Measurements from ENCODE around the gene TPK1.
"Not testable (repeated sequence)": the region's sequence is repeated elsewhere in the genome, so short reads cannot be mapped to it uniquely, and the experiment has no call there.

Gene TPK1

DNA sequence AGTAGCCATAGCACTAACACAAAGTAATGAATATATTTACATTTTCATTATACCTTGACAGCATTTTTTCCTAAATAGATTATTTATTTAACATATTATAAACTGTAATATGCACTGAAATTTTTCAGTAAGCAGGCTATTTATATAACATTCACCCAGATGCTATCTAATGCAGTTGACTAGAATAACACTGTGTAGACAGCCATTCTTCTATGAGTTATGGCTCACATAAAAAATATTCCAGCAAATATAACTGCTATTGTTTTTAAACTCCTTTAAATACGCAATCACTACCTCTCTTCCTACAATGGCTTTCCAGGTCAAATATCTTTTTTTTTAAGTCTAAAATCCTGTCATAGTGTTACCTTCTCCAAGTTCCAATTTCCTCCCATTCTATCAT, 21.6 kb downstream of the TPK1 start:
- Histone ChIP-seq H2BK5ac (ENCODE audit: low read depth, low read length, poor library complexity, severe bottlenecking) (no peak overlapping the region), H3K4ac (ENCODE audit: low read depth in 1 of 2, low read length in 2 of 2) (no peak overlapping the region), H2AK5ac (ENCODE audit: low read length, severe bottlenecking) (no peak overlapping the region), H2BK120ac (ENCODE audit: low read depth, low read length) (no peak overlapping the region), H3K23ac (ENCODE audit: low read length in 2 of 2) (no peak overlapping the region), H3K14ac (ENCODE audit: low read length in 2 of 2) (no peak overlapping the region), H3K27me3 (ENCODE audit: control insufficient read depth in 1 of 2, insufficient read depth in 1 of 2, low read length in 2 of 2) (no peaks in the 10 kb centered on the region), H2BK15ac (ENCODE audit: low read depth, poor library complexity, severe bottlenecking) (no peak overlapping the region), H2AFZ (ENCODE audit: low read depth, low read length) (no peak overlapping the region), H2BK12ac (ENCODE audit: low read length in 2 of 2) (no peak overlapping the region), H4K8ac (ENCODE audit: low read length) (no peak overlapping the region), H4K91ac (ENCODE audit: low read length) (no peak overlapping the region), H3K9me3 (ENCODE audit: control insufficient read depth, low read length) (no peaks in the 10 kb centered on the region), H3K4me2 (ENCODE audit: low read length, poor library complexity, severe bottlenecking) (no peak overlapping the region), H3K27ac (ENCODE audit: low read length, poor library complexity, severe bottlenecking) (no peak overlapping the region), H3K79me1 (replicated peaks; ENCODE audit: low read length, poor library complexity, severe bottlenecking) (peaks cover 4% of the 10 kb centered on the region), H3K4me3 (ENCODE audit: insufficient read depth in 1 of 2, low read depth in 1 of 2, low read length in 2 of 2) (no peak overlapping the region), H3K18ac (ENCODE audit: low read depth in 1 of 2, low read length in 2 of 2) (no peak overlapping the region), H3K9ac (ENCODE audit: low read length) (no peak overlapping the region), H3K36me3 (ENCODE audit: control insufficient read depth in 1 of 2, insufficient read depth in 2 of 2, low read depth in 1 of 2, low read length in 2 of 2) (no peaks in the 10 kb centered on the region), H3K4me1 (ENCODE audit: control insufficient read depth, insufficient read depth, low read depth, low read length) (peaks cover 6% of the 10 kb centered on the region)
- 89% methylated on average over 1 of the region's 1 CpG for WGBS
- DNase-seq = no peak

- Histone ChIP-seq H3K79me1 (replicated peaks; ENCODE audit: low read length, poor library complexity, severe bottlenecking) (peaks cover 1% of the 10 kb centered on the region), H3K14ac (ENCODE audit: low read length in 2 of 2) (no peak overlapping the region), H3K23ac (ENCODE audit: low read length in 2 of 2) (no peak overlapping the region), H2AK5ac (ENCODE audit: low read length, severe bottlenecking) (no peak overlapping the region), H3K18ac (ENCODE audit: low read depth in 1 of 2, low read length in 2 of 2) (no peak overlapping the region), H3K4ac (ENCODE audit: low read depth in 1 of 2, low read length in 2 of 2) (no peak overlapping the region), H3K4me1 (ENCODE audit: control insufficient read depth, insufficient read depth, low read depth, low read length) (peaks cover 2% of the 10 kb centered on the region), H3K4me2 (ENCODE audit: low read length, poor library complexity, severe bottlenecking) (no peak overlapping the region), H3K4me3 (ENCODE audit: insufficient read depth in 1 of 2, low read depth in 1 of 2, low read length in 2 of 2) (no peak overlapping the region), H3K36me3 (ENCODE audit: control insufficient read depth in 1 of 2, insufficient read depth in 2 of 2, low read depth in 1 of 2, low read length in 2 of 2) (no peaks in the 10 kb centered on the region), H4K91ac (ENCODE audit: low read length) (no peak overlapping the region), H2BK5ac (ENCODE audit: low read depth, low read length, poor library complexity, severe bottlenecking) (no peak overlapping the region), H2AFZ (ENCODE audit: low read depth, low read length) (no peak overlapping the region), H3K27me3 (ENCODE audit: control insufficient read depth in 1 of 2, insufficient read depth in 1 of 2, low read length in 2 of 2) (no peaks in the 10 kb centered on the region), H3K9me3 (ENCODE audit: control insufficient read depth, low read length) (no peaks in the 10 kb centered on the region), H3K27ac (ENCODE audit: low read length, poor library complexity, severe bottlenecking) (no peak overlapping the region), H4K8ac (ENCODE audit: low read length) (no peak overlapping the region), H2BK12ac (ENCODE audit: low read length in 2 of 2) (no peak overlapping the region), H2BK15ac (ENCODE audit: low read depth, poor library complexity, severe bottlenecking) (no peak overlapping the region), H3K9ac (ENCODE audit: low read length) (no peak overlapping the region), H2BK120ac (ENCODE audit: low read depth, low read length) (no peak overlapping the region)
- no CpG with 5 or more reads among the region's 5 CpGs for WGBS
- DNase-seq = no peak
Measured at GRCh38 chr7:144812379-144813283, 23.2 kb downstream of the TPK1 start.

GRCh38 chr7:144805627-144806239, 30.1 kb downstream of the TPK1 start:
- no peaks in the 10 kb centered on the region for H3K79me1 ChIP-seq (replicated peaks; ENCODE audit: low read length, poor library complexity, severe bottlenecking)
- no peaks in the 10 kb centered on the region for H3K27me3 ChIP-seq (ENCODE audit: control insufficient read depth in 1 of 2, insufficient read depth in 1 of 2, low read length in 2 of 2)
- no peak overlapping the region for H3K9ac ChIP-seq (ENCODE audit: low read length)
- no peak overlapping the region for H3K27ac ChIP-seq (ENCODE audit: low read length, poor library complexity, severe bottlenecking)
- 100% methylated on average over 1 of the region's 5 CpGs for WGBS
- no peak overlapping the region for H3K4me2 ChIP-seq (ENCODE audit: low read length, poor library complexity, severe bottlenecking)
- H2BK15ac ChIP-seq (ENCODE audit: low read depth, poor library complexity, severe bottlenecking) = no peak overlapping the region
- H2AK5ac ChIP-seq (ENCODE audit: low read length, severe bottlenecking) = no peak overlapping the region
- H3K36me3 ChIP-seq (ENCODE audit: control insufficient read depth in 1 of 2, insufficient read depth in 2 of 2, low read depth in 1 of 2, low read length in 2 of 2) = no peaks in the 10 kb centered on the region
- H3K23ac ChIP-seq (ENCODE audit: low read length in 2 of 2) = no peak overlapping the region
- H3K4me1 ChIP-seq (ENCODE audit: control insufficient read depth, insufficient read depth, low read depth, low read length) = no peaks in the 10 kb centered on the region
- no peak overlapping the region for H2AFZ ChIP-seq (ENCODE audit: low read depth, low read length)
- no peak overlapping the region for H2BK5ac ChIP-seq (ENCODE audit: low read depth, low read length, poor library complexity, severe bottlenecking)
- H3K4ac ChIP-seq (ENCODE audit: low read depth in 1 of 2, low read length in 2 of 2) = no peak overlapping the region
- no peak overlapping the region for H4K8ac ChIP-seq (ENCODE audit: low read length)
- no peak overlapping the region for H2BK120ac ChIP-seq (ENCODE audit: low read depth, low read length)
- no peak for DNase-seq
- H4K91ac ChIP-seq (ENCODE audit: low read length) = no peak overlapping the region
- H3K9me3 ChIP-seq (ENCODE audit: control insufficient read depth, low read length) = no peaks in the 10 kb centered on the region
- no peak overlapping the region for H3K18ac ChIP-seq (ENCODE audit: low read depth in 1 of 2, low read length in 2 of 2)
- no peak overlapping the region for H2BK12ac ChIP-seq (ENCODE audit: low read length in 2 of 2)
- H3K4me3 ChIP-seq (ENCODE audit: insufficient read depth in 1 of 2, low read depth in 1 of 2, low read length in 2 of 2) = no peak overlapping the region
- H3K14ac ChIP-seq (ENCODE audit: low read length in 2 of 2) = no peak overlapping the region

GRCh38 chr7:144800678-144801436, 35.0 kb downstream of the TPK1 start:
- H3K4me1 ChIP-seq (ENCODE audit: control insufficient read depth, insufficient read depth, low read depth, low read length); H3K79me1 ChIP-seq (replicated peaks; ENCODE audit: low read length, poor library complexity, severe bottlenecking); H3K23ac ChIP-seq (ENCODE audit: low read length in 2 of 2); DNase-seq; H3K27ac ChIP-seq (ENCODE audit: low read length, poor library complexity, severe bottlenecking); H3K4ac ChIP-seq (ENCODE audit: low read depth in 1 of 2, low read length in 2 of 2); H3K18ac ChIP-seq (ENCODE audit: low read depth in 1 of 2, low read length in 2 of 2); H4K8ac ChIP-seq (ENCODE audit: low read length); H3K4me2 ChIP-seq (ENCODE audit: low read length, poor library complexity, severe bottlenecking); H4K91ac ChIP-seq (ENCODE audit: low read length); H3K36me3 ChIP-seq (ENCODE audit: control insufficient read depth in 1 of 2, insufficient read depth in 2 of 2, low read depth in 1 of 2, low read length in 2 of 2); H3K27me3 ChIP-seq (ENCODE audit: control insufficient read depth in 1 of 2, insufficient read depth in 1 of 2, low read length in 2 of 2); H2AFZ ChIP-seq (ENCODE audit: low read depth, low read length); H2AK5ac ChIP-seq (ENCODE audit: low read length, severe bottlenecking); H2BK5ac ChIP-seq (ENCODE audit: low read depth, low read length, poor library complexity, severe bottlenecking); H3K14ac ChIP-seq (ENCODE audit: low read length in 2 of 2); H2BK15ac ChIP-seq (ENCODE audit: low read depth, poor library complexity, severe bottlenecking); H2BK12ac ChIP-seq (ENCODE audit: low read length in 2 of 2); H2BK120ac ChIP-seq (ENCODE audit: low read depth, low read length); H3K9ac ChIP-seq (ENCODE audit: low read length); H3K4me3 ChIP-seq (ENCODE audit: insufficient read depth in 1 of 2, low read depth in 1 of 2, low read length in 2 of 2): not testable (repeated sequence)
- peaks cover 11% of the 10 kb centered on the region for H3K9me3 ChIP-seq (ENCODE audit: control insufficient read depth, low read length)
- 61% methylated on average over 4 of the region's 4 CpGs for WGBS

Data from mesenchymal stem cell (in vitro differentiated cells and primary cell).